K562 (cell line): ENCODE measurements around the gene RFC5. TPM values are rescaled to one million over a fixed set of nuclear protein-coding genes. Genes with fewer than 3 reads are reported as not detected.

ENCODE experiments used
- ATAC-seq: fragments of 200-7000 bp; cut with Tn5 transposase; 3 replicates; pipeline ENCODE4 v1.9.1; 2020; ENCODE audit warnings: moderate library complexity
- BruUV-seq: library from RNA; stranded (reverse); fragments of 400-500 nt; replicated peaks from 2 replicates; lab custom pipeline; 2021; lab: Mats Ljungman, UMichigan
- CTCF ChIA-PET: fragments of 300-600 bp; formaldehyde crosslinking; extraction: SDS; loops from one replicate; lab custom pipeline; 2021; ENCODE audit warnings: low intra/inter-chr PET ratio; lab: Yijun Ruan, JAX
- POLR2A ChIA-PET: fragments of 300-600, 350-650 bp; sonication (Branson Sonifier 250); formaldehyde crosslinking; extraction: SDS; loops from one replicate; lab custom pipeline; 2021; ENCODE audit warnings: antibody characterized with exemption, inconsistent platforms; lab: Yijun Ruan, JAX
- DNase-seq, 4 experiments: peaks; one replicate each; pipeline versions ENCODE4 v3.0.0 to v3.0.0-alpha.2; 2011 to 2018; ENCODE audit warnings: low spot score in 3 of 4, mixed read lengths in 3 of 4; ENCODE audit errors: extremely low read depth in 1 of 4
- FAIRE-seq: peaks from 2 replicates; lab custom pipeline; 2011; peaks lifted over from hg19 to GRCh38; lab: Jason Lieb, UNC
- H2AFZ ChIP-seq: 2 replicates; pipeline ENCODE4 v1.6.0; 2011; ENCODE audit warnings: low read depth, low read length, control low read depth, inconsistent platforms
- H3K27ac ChIP-seq: fragments of 200-600 bp; 3 replicates; pipeline ENCODE4 v1.8.0; 2011; ENCODE audit warnings: low read depth, mild to moderate bottlenecking, control low read depth, inconsistent platforms, low read length, moderate library complexity, mixed read lengths; ENCODE audit errors: extremely low read depth
- H3K27me3 ChIP-seq, 2 experiments: fragments of 300-600 bp in 1 of 2; 2 replicates in 1 of 2; 3 replicates in 1 of 2; pipeline versions ENCODE4 v1.6.0 to v1.8.0; 2011; ENCODE audit warnings: inconsistent platforms in 2 of 2, low read length in 2 of 2, mild to moderate bottlenecking in 1 of 2, mixed read lengths in 1 of 2, moderate library complexity in 1 of 2; ENCODE audit not compliant: control insufficient read depth in 2 of 2, insufficient read depth in 2 of 2
- H3K36me3 ChIP-seq: fragments of 300-600 bp; 3 replicates; pipeline ENCODE4 v1.8.0; 2011; ENCODE audit warnings: mild to moderate bottlenecking, low read length, inconsistent platforms; ENCODE audit not compliant: control insufficient read depth, insufficient read depth
- H3K4me1 ChIP-seq, 2 experiments: fragments of 200-600 bp in 1 of 2; replicated peaks in 1 of 2; 2 replicates in 1 of 2; 3 replicates in 1 of 2; pipeline versions ENCODE4 v1.5.1 to v1.8.0; 2011; ENCODE audit warnings: inconsistent platforms in 2 of 2, low read length in 2 of 2, mild to moderate bottlenecking in 1 of 2, mixed read lengths in 1 of 2, moderate library complexity in 1 of 2; ENCODE audit not compliant: control insufficient read depth in 2 of 2, insufficient read depth in 2 of 2
- H3K4me2 ChIP-seq: 2 replicates; pipeline ENCODE4 v1.6.1; 2011; ENCODE audit warnings: low read length, control low read depth, inconsistent platforms, mixed read lengths; ENCODE audit not compliant: insufficient read depth
- H3K4me3 ChIP-seq: fragments of 200-600 bp; sonication (generic), shearing (Covaris generic); 2 replicates; pipeline ENCODE4 v1.5.1; 2016; ENCODE audit warnings: control low read depth, inconsistent platforms
- H3K79me2 ChIP-seq: fragments of 200-600 bp; 3 replicates; pipeline ENCODE4 v1.8.0; 2011; ENCODE audit warnings: low read length, inconsistent platforms; ENCODE audit not compliant: control insufficient read depth, insufficient read depth
- H3K9ac ChIP-seq, 2 experiments: 2 replicates each; pipeline versions ENCODE4 v1.6.0 to v1.6.1; 2011; ENCODE audit warnings: low read depth in 2 of 2, low read length in 2 of 2, control low read depth in 1 of 2, inconsistent platforms in 1 of 2, mild to moderate bottlenecking in 1 of 2, mixed read lengths in 1 of 2; ENCODE audit not compliant: insufficient read depth in 1 of 2
- H3K9me1 ChIP-seq: one replicate; pipeline ENCODE4 v1.6.0; 2011; ENCODE audit warnings: inconsistent platforms, mild to moderate bottlenecking, low read length, moderate library complexity; ENCODE audit not compliant: control insufficient read depth, insufficient read depth
- H3K9me3 ChIP-seq: replicated peaks from 2 replicates; pipeline ENCODE4 v1.5.1; 2011; ENCODE audit warnings: low read depth, low read length, inconsistent platforms; ENCODE audit not compliant: control insufficient read depth, insufficient read depth
- H4K20me1 ChIP-seq: replicated peaks from 2 replicates; pipeline ENCODE4 v1.6.1; 2011; ENCODE audit warnings: low read length, inconsistent platforms, mixed read lengths; ENCODE audit not compliant: control insufficient read depth, insufficient read depth
- CAMTA2 ChIP-seq: fragments of 250-450 bp; sonication (Bioruptor Pico); conservative IDR thresholded peaks from 2 replicates; pipeline ENCODE4 v1.5.1; 2022
- DDX20 ChIP-seq: fragments of 450-650 bp; IDR thresholded peaks from 2 replicates; pipeline ENCODE4 v1.6.1; 2016; ENCODE audit warnings: missing genetic modification characterization, low read depth, mild to moderate bottlenecking, missing compliant biosample characterization, moderate library complexity
- KLF16 ChIP-seq: IDR thresholded peaks from 2 replicates; pipeline ENCODE4 v1.6.1; 2016; ENCODE audit warnings: antibody characterized with exemption
- MAFK ChIP-seq: IDR thresholded peaks from 2 replicates; pipeline ENCODE4 v1.6.1; 2011; ENCODE audit warnings: low read length, improper control_type of control experiment
- MEF2D ChIP-seq: conservative IDR thresholded peaks from 2 replicates; pipeline ENCODE4 v1.6.1; 2016; ENCODE audit warnings: low read depth, missing genetic modification characterization, missing compliant biosample characterization
- MTA2 ChIP-seq: fragments of 450-650 bp; IDR thresholded peaks from 2 replicates; pipeline ENCODE4 v1.6.1; 2016; ENCODE audit warnings: low read depth
- POLR3A ChIP-seq: IDR thresholded peaks from 2 replicates; pipeline ENCODE4 v1.6.1; 2011; ENCODE audit warnings: borderline replicate concordance, mild to moderate bottlenecking, moderate library complexity; ENCODE audit not compliant: insufficient read length, insufficient read depth; ENCODE audit errors: extremely low read depth
- PURB ChIP-seq: sonication (generic); formaldehyde crosslinking; IDR thresholded peaks from 2 replicates; pipeline ENCODE4 v1.9.0; 2021; ENCODE audit warnings: low read depth, mild to moderate bottlenecking, missing genetic modification reagents
- RBM39 ChIP-seq: fragments of 200-400 bp; formaldehyde crosslinking; optimal IDR thresholded peaks from 2 replicates; pipeline ENCODE3; 2018; ENCODE audit warnings: low read depth, low read length
- SAP30 ChIP-seq: fragments of 200-600 bp; sonication (generic); IDR thresholded peaks from 2 replicates; pipeline ENCODE4 v1.6.1; 2012; ENCODE audit warnings: borderline replicate concordance, low read depth, mild to moderate bottlenecking, moderate library complexity, low read length, control low read depth, inconsistent platforms; ENCODE audit not compliant: insufficient read depth, poor library complexity, severe bottlenecking
- SMAD1 ChIP-seq: fragments of 150-350 bp; IDR thresholded peaks from 2 replicates; pipeline ENCODE4 v1.6.1; 2014; ENCODE audit warnings: low read length, low read depth; ENCODE audit not compliant: partially characterized antibody
- ZKSCAN1 ChIP-seq: fragments of 150-350 bp; IDR thresholded peaks from 2 replicates; pipeline ENCODE4 v1.6.1; 2016; ENCODE audit warnings: low read depth, low read length
- ZNF143 ChIP-seq: sonication (generic); formaldehyde crosslinking; IDR thresholded peaks from 2 replicates; pipeline ENCODE4 v1.9.0; 2022; ENCODE audit warnings: mild to moderate bottlenecking, missing genetic modification reagents
- ZNF431 ChIP-seq: sonication (generic); formaldehyde crosslinking; IDR thresholded peaks from 2 replicates; pipeline ENCODE4 v1.8.0; 2022; ENCODE audit warnings: mild to moderate bottlenecking, missing genetic modification reagents
- WGBS: fragments of 100-300 bp; shearing (Covaris generic); methylation state at CpG from one replicate; pipeline ENCODE4 v1.1.6; 2016; ENCODE audit warnings: low coverage, mixed read lengths; ENCODE audit not compliant: insufficient coverage; ENCODE audit errors: missing lambda C conversion rate; 5-methylcytosine and 5-hydroxymethylcytosine counted together
- in situ Hi-C: fragments of 300-500 bp; cut with MboI; formaldehyde crosslinking; loops from 4 replicates; pipeline ENCODE4 v1.15.0; 2018; ENCODE audit warnings: inconsistent platforms, mixed read lengths
- intact Hi-C: fragments of 100-400 bp; cut with micrococcal nuclease; formaldehyde crosslinking; loops from 2 replicates; pipeline ENCODE4 v1.14.2; 2022
- polyA plus RNA-seq, 8 experiments: library from polyadenylated mRNA; depleted of rRNA in 4 of 8; stranded (reverse) in 5 of 8; unstranded in 3 of 8; fragments of >200 nt; fragmentation: Nextera tagmentation in 2 of 8; fragmentation: Illumina TruSeq in 1 of 8; extraction: Ambion mirVana in 2 of 8; extraction: Trizol in 1 of 8; gene quantifications; 2 replicates each; pipeline versions ENCODE4 v1.2.1 to v1.2.3, GENCODE V29; 2011 to 2014; ENCODE audit warnings: inconsistent platforms in 1 of 8, missing spikeins in 1 of 8
- total RNA-seq, 7 experiments: library from RNA; depleted of rRNA in 6 of 7; stranded (reverse); fragments of >200 nt in 6 of 7; fragmentation: Illumina TruSeq in 2 of 7; extraction: Trizol in 2 of 7; gene quantifications; 2 replicates each; pipeline versions ENCODE4 v1.2.1 to v1.2.3, GENCODE V29; 2011 to 2021; ENCODE audit warnings: low replicate concordance in 1 of 7
- TF ChIP-seq, protein P1 (sequence below): sonication (generic); formaldehyde crosslinking; IDR thresholded peaks from 2 replicates; pipeline ENCODE4 v1.8.0; 2023; ENCODE audit warnings: mild to moderate bottlenecking, missing genetic modification reagents
- TF ChIP-seq, protein P2 (sequence below): fragments of 250-450 bp; sonication (Bioruptor Pico); IDR thresholded peaks from 2 replicates; pipeline ENCODE4 v1.5.0; 2021; ENCODE audit warnings: mild to moderate bottlenecking, borderline replicate concordance
- TF ChIP-seq, protein P3 (sequence below): sonication (generic); formaldehyde crosslinking; IDR thresholded peaks from 2 replicates; pipeline ENCODE4 v1.9.0; 2022; ENCODE audit warnings: mild to moderate bottlenecking, missing genetic modification reagents

RFC5 gene
- total and polyA plus RNA-seq, 9 of the 15 experiments (the other 6 are each of a cell fraction or from before 2014, with no cell fraction given) = 61.8 to 189 (median 92.9) TPM

- ATAC-seq (no peak), DNase-seq (no peak)
- Histone ChIP-seq H3K9ac (no peak overlapping the region), H3K36me3 (peaks cover 71% of the 10 kb centered on the region), H3K9me3 (no peaks in the 10 kb centered on the region), H3K27me3 (no peaks in the 10 kb centered on the region), H2AFZ (no peak overlapping the region)
- TF ChIP-seq, protein P1, sequence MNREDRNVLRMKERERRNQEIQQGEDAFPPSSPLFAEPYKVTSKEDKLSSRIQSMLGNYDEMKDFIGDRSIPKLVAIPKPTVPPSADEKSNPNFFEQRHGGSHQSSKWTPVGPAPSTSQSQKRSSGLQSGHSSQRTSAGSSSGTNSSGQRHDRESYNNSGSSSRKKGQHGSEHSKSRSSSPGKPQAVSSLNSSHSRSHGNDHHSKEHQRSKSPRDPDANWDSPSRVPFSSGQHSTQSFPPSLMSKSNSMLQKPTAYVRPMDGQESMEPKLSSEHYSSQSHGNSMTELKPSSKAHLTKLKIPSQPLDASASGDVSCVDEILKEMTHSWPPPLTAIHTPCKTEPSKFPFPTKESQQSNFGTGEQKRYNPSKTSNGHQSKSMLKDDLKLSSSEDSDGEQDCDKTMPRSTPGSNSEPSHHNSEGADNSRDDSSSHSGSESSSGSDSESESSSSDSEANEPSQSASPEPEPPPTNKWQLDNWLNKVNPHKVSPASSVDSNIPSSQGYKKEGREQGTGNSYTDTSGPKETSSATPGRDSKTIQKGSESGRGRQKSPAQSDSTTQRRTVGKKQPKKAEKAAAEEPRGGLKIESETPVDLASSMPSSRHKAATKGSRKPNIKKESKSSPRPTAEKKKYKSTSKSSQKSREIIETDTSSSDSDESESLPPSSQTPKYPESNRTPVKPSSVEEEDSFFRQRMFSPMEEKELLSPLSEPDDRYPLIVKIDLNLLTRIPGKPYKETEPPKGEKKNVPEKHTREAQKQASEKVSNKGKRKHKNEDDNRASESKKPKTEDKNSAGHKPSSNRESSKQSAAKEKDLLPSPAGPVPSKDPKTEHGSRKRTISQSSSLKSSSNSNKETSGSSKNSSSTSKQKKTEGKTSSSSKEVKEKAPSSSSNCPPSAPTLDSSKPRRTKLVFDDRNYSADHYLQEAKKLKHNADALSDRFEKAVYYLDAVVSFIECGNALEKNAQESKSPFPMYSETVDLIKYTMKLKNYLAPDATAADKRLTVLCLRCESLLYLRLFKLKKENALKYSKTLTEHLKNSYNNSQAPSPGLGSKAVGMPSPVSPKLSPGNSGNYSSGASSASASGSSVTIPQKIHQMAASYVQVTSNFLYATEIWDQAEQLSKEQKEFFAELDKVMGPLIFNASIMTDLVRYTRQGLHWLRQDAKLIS (CRISPR knock-in tag) = no peak
- TF ChIP-seq PURB (CRISPR knock-in tag) (no peak), SMAD1 (no peak), RBM39 (no peak), ZNF143 (CRISPR knock-in tag) (no peak), KLF16 (no peak), ZKSCAN1 (no peak), MTA2 (no peak), ZNF431 (CRISPR knock-in tag) (no peak), MAFK (no peak), CAMTA2 (CRISPR knock-in tag) (no peak), MEF2D (tag) (no peak), DDX20 (tag) (no peak), SAP30 (no peak), POLR3A (no peak)
- TF ChIP-seq, protein P2, sequence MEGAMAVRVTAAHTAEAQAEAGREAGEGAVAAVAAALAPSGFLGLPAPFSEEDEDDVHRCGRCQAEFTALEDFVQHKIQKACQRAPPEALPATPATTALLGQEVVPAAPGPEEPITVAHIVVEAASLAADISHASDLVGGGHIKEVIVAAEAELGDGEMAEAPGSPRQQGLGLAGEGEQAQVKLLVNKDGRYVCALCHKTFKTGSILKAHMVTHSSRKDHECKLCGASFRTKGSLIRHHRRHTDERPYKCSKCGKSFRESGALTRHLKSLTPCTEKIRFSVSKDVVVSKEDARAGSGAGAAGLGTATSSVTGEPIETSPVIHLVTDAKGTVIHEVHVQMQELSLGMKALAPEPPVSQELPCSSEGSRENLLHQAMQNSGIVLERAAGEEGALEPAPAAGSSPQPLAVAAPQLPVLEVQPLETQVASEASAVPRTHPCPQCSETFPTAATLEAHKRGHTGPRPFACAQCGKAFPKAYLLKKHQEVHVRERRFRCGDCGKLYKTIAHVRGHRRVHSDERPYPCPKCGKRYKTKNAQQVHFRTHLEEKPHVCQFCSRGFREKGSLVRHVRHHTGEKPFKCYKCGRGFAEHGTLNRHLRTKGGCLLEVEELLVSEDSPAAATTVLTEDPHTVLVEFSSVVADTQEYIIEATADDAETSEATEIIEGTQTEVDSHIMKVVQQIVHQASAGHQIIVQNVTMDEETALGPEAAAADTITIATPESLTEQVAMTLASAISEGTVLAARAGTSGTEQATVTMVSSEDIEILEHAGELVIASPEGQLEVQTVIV (CRISPR knock-in tag) = no peak
- TF ChIP-seq, protein P3, sequence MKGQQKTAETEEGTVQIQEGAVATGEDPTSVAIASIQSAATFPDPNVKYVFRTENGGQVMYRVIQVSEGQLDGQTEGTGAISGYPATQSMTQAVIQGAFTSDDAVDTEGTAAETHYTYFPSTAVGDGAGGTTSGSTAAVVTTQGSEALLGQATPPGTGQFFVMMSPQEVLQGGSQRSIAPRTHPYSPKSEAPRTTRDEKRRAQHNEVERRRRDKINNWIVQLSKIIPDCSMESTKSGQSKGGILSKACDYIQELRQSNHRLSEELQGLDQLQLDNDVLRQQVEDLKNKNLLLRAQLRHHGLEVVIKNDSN = no peak
- TF ChIP-seq, all 486 proteins: peak for 0
- H3K27ac ChIP-seq = no peak overlapping the region
- ChIA-PET POLR2A (interaction anchor here (0.9 kb wide), 1 partner anchor 15 kb away, joined by 4 read pairs; no protein-coding TSS in a partner anchor), CTCF (no interaction called here)
- H3K79me2 ChIP-seq = no peaks in the 10 kb centered on the region
- H3K4me2 ChIP-seq = no peak overlapping the region
- WGBS = 84% methylated on average over 4 of the region's 4 CpGs
- H4K20me1 ChIP-seq = no peaks in the 10 kb centered on the region
- intact Hi-C loops (no loop called here), in situ Hi-C loops (no loop called here)
- H3K4me3 ChIP-seq = no peak overlapping the region
- H3K9me1 ChIP-seq = peaks cover 3% of the 10 kb centered on the region
- no peaks in the 10 kb centered on the region for H3K4me1 ChIP-seq
- BruUV-seq = no TSS peak
- no peak for FAIRE-seq
Measured at GRCh38 chr12:118042091-118042490, 25.6 kb downstream of the RFC5 start.
